Osteoblast (primary cell): ENCODE data around the gene RPL3. TPM values are rescaled to one million over a fixed set of nuclear protein-coding genes. Genes with fewer than 3 reads are reported as not detected.

Experiments
- DNase-seq: peaks from one replicate; pipeline ENCODE4 v3.0.0; 2011; ENCODE audit warnings: low spot score, mixed read lengths; ENCODE audit not compliant: insufficient read length; ENCODE audit errors: missing footprints
- H2AFZ ChIP-seq: 2 replicates; pipeline ENCODE4 v1.6.0; 2011; ENCODE audit warnings: mild to moderate bottlenecking, low read length
- H3K27ac ChIP-seq: 2 replicates; pipeline ENCODE4 v1.5.1; 2011; ENCODE audit warnings: mild to moderate bottlenecking, low read depth, low read length, moderate library complexity
- H3K27me3 ChIP-seq: 2 replicates; pipeline ENCODE4 v1.6.0; 2012; ENCODE audit warnings: mild to moderate bottlenecking, control low read depth, inconsistent platforms, low read length, moderate library complexity; ENCODE audit not compliant: insufficient read depth
- H3K36me3 ChIP-seq: 2 replicates; pipeline ENCODE4 v1.5.1; 2011; ENCODE audit warnings: mild to moderate bottlenecking, low read length, control low read depth, moderate library complexity; ENCODE audit not compliant: insufficient read depth
- H3K4me1 ChIP-seq: 2 replicates; pipeline ENCODE4 v1.5.1; 2011; ENCODE audit warnings: mild to moderate bottlenecking, low read length, control low read depth, moderate library complexity; ENCODE audit not compliant: insufficient read depth
- H3K4me2 ChIP-seq: 2 replicates; pipeline ENCODE4 v1.6.0; 2011; ENCODE audit warnings: mild to moderate bottlenecking, low read length; ENCODE audit not compliant: insufficient read depth
- H3K4me3 ChIP-seq: fragments of 200-600 bp; sonication (generic); 3 replicates; pipeline ENCODE4 v1.5.1; 2012; ENCODE audit warnings: mild to moderate bottlenecking, low read length, inconsistent platforms; ENCODE audit not compliant: insufficient read depth
- H3K79me2 ChIP-seq: 2 replicates; pipeline ENCODE4 v1.6.0; 2012; ENCODE audit warnings: mild to moderate bottlenecking, low read length, control low read depth, inconsistent platforms; ENCODE audit not compliant: insufficient read depth
- H3K9me3 ChIP-seq: 2 replicates; pipeline ENCODE4 v1.5.1; 2011; ENCODE audit warnings: low read depth, low read length, control low read depth
- H4K20me1 ChIP-seq: 2 replicates; pipeline ENCODE4 v1.6.0; 2012; ENCODE audit warnings: mild to moderate bottlenecking, low read length, control low read depth; ENCODE audit not compliant: insufficient read depth
- total RNA-seq: library from RNA; depleted of rRNA; stranded (reverse); fragments of >200 nt; gene quantifications from 2 replicates; pipeline ENCODE4 v1.2.3, GENCODE V29; 2012
- TF ChIP-seq, protein P1 (sequence below): IDR thresholded peaks from 2 replicates; pipeline ENCODE4 v1.5.1; 2011; ENCODE audit warnings: mild to moderate bottlenecking, low read depth, low read length, moderate library complexity; ENCODE audit errors: extremely low read depth

The RPL3 gene
- total RNA-seq, 1 donor = 2,119 TPM

DNA sequence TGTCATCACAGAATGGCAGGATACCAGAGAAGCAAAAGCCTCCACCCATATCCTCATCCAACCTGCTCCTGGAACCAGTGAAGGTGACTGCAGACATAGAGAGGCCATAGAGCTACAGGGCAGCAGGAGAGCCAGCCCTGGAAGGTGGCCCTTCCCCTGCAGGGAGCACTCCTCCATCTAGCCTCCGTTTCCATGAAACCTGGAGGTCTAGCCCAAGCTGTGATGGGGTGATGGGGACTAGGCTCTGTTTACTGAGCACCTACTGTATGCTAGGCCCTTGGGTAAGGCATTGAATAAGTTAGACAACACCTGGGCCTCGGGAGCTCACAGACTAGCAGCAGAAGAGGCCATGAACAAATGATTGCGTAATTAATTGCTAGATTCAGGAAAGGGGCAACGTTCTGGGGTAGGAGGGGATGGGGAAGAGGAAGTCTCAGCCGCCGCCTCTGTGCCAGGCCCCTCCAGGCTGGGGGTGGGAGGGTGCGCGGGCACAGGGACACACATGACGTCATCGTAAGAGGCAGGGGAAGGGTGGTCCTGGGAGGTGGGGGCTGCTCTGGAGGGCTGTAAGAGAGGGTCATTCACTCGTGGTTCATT is 29.6 kb upstream of the RPL3 start:
- Histone ChIP-seq H3K79me2 (no peaks in the 10 kb centered on the region), H3K4me3 (peak overlapping the region; percentile 69), H3K36me3 (no peaks in the 10 kb centered on the region), H3K9me3 (no peaks in the 10 kb centered on the region), H3K4me1 (peaks cover 4% of the 10 kb centered on the region), H2AFZ (peak overlapping the region; percentile 67), H4K20me1 (no peaks in the 10 kb centered on the region), H3K4me2 (peak overlapping the region; percentile 70), H3K27me3 (peaks cover 18% of the 10 kb centered on the region), H3K27ac (no peak overlapping the region)
- peak; percentile 38 for DNase-seq
- TF ChIP-seq, protein P1, sequence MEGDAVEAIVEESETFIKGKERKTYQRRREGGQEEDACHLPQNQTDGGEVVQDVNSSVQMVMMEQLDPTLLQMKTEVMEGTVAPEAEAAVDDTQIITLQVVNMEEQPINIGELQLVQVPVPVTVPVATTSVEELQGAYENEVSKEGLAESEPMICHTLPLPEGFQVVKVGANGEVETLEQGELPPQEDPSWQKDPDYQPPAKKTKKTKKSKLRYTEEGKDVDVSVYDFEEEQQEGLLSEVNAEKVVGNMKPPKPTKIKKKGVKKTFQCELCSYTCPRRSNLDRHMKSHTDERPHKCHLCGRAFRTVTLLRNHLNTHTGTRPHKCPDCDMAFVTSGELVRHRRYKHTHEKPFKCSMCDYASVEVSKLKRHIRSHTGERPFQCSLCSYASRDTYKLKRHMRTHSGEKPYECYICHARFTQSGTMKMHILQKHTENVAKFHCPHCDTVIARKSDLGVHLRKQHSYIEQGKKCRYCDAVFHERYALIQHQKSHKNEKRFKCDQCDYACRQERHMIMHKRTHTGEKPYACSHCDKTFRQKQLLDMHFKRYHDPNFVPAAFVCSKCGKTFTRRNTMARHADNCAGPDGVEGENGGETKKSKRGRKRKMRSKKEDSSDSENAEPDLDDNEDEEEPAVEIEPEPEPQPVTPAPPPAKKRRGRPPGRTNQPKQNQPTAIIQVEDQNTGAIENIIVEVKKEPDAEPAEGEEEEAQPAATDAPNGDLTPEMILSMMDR = no peak

DNA sequence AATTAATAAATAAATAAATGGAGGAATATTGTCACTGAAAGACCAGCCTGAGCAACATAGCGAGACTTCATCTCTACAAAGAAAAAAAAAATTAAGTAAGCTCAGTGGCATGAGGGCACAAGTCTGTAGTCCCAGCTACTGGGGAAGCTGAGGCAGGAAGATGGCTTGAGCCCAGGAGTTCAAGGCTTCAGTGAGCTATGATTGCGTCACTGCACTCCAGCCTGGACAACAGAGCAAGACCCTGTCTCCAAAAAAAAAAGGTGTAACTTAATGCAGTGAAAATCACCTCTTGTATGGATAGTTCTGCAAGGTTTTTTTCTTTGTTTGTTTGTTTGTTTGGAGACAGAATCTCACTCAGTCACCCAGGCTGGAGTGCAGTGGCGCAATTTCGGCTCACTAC is 25.8 kb upstream of the RPL3 start:
- H3K79me2 ChIP-seq = no peaks in the 10 kb centered on the region
- TF ChIP-seq, protein P1 = no peak
- no peak overlapping the region for H2AFZ ChIP-seq
- H3K27ac ChIP-seq = no peak overlapping the region
- no peak for DNase-seq
- no peak overlapping the region for H3K4me3 ChIP-seq
- H3K27me3 ChIP-seq = peaks cover 8% of the 10 kb centered on the region
- no peak overlapping the region for H3K4me2 ChIP-seq
- H3K4me1 ChIP-seq = peaks cover 6% of the 10 kb centered on the region
- no peaks in the 10 kb centered on the region for H3K36me3 ChIP-seq
- H3K9me3 ChIP-seq = no peaks in the 10 kb centered on the region
- no peaks in the 10 kb centered on the region for H4K20me1 ChIP-seq

DNA sequence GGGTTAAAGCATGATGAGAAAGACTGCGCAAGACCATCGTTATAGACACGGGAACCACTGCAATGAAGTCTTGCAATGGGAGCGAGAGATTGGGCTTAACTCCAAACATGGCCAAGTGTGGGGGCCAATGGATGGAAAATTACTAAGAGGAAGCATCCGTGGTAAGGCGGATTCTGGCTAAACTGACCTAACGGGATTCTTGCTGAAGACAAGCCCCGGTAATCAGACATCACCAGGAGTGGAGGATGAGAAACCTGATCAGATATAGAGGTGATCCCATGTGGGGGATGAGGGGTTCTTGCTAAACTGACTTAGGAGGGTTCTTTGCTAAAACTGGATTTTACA is 24.6 kb upstream of the RPL3 start:
- H3K9me3 ChIP-seq = no peaks in the 10 kb centered on the region
- no peaks in the 10 kb centered on the region for H3K36me3 ChIP-seq
- H2AFZ ChIP-seq = no peak overlapping the region
- H3K4me2 ChIP-seq = no peak overlapping the region
- H3K79me2 ChIP-seq = no peaks in the 10 kb centered on the region
- DNase-seq = no peak
- peaks cover 6% of the 10 kb centered on the region for H3K4me1 ChIP-seq
- TF ChIP-seq, protein P1 = no peak
- H3K27ac ChIP-seq = no peak overlapping the region
- H3K27me3 ChIP-seq = peaks cover 7% of the 10 kb centered on the region
- H3K4me3 ChIP-seq = no peak overlapping the region
- no peaks in the 10 kb centered on the region for H4K20me1 ChIP-seq

DNA sequence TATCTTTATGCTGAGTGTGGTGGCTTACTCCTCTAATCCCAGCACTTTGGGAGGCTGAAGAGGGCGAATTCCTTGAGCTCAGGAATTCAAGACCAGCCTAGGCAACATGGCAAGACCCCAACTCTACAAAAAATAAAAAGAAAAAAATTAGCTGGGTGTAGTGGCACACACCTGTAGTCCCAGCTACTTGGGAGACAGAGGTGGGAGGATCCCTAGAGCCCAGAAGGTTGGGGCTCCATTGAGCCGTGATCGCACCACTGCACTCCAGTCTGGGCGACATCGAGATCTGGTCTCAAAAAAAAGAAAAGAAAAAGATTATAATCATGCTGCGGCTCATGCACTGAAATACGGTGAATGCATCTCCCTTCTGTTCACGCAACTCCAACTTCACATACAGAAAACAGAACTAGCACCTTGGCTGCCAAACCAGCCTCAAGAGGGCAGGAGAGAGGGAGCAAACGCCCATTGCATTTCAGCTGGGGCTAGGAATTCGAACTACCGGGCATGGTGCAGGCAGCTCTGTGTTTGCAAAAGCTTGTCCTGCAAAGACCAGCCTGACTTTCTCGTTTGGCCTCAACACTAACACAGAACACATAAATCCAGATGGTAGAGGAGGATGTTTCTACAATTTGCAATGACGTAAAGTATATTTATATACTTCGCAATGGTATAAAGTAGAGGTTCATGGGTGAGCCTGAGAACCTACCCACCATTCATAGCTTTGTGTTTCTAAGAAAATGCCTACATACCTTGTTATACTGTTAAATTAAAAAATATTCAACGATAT is 24.0 kb upstream of the RPL3 start:
- no peaks in the 10 kb centered on the region for H3K36me3 ChIP-seq
- peak overlapping the region; percentile 26 for H3K4me2 ChIP-seq
- peaks cover 6% of the 10 kb centered on the region for H3K4me1 ChIP-seq
- H2AFZ ChIP-seq = no peak overlapping the region
- no peaks in the 10 kb centered on the region for H4K20me1 ChIP-seq
- no peak overlapping the region for H3K4me3 ChIP-seq
- TF ChIP-seq, protein P1 = peak; percentile 83
- no peaks in the 10 kb centered on the region for H3K79me2 ChIP-seq
- H3K9me3 ChIP-seq = no peaks in the 10 kb centered on the region
- H3K27me3 ChIP-seq = peaks cover 7% of the 10 kb centered on the region
- H3K27ac ChIP-seq = no peak overlapping the region
- peak; percentile 95 for DNase-seq
